Parathyroid adenoma (tissue), 2 donors: Measurements from ENCODE around the gene TOX3.

Source experiments
- H2AFZ ChIP-seq: fragments of 300-600 bp; sonication (generic); one replicate; pipeline ENCODE4 v1.7.0; 2017; ENCODE audit warnings: antibody characterized with exemption, mild to moderate bottlenecking
- H3K27ac ChIP-seq: fragments of 300-600 bp; sonication (generic); one replicate; pipeline ENCODE4 v1.7.0; 2017
- H3K27me3 ChIP-seq: fragments of 300-600 bp; sonication (generic); one replicate; pipeline ENCODE4 v1.7.0; 2017; ENCODE audit warnings: low read length; ENCODE audit not compliant: control insufficient read depth, insufficient read depth
- H3K36me3 ChIP-seq: fragments of 300-600 bp; sonication (generic); one replicate; pipeline ENCODE4 v1.7.0; 2017; ENCODE audit warnings: low read length; ENCODE audit not compliant: control insufficient read depth, insufficient read depth
- H3K4me1 ChIP-seq: fragments of 300-600 bp; sonication (generic); one replicate; pipeline ENCODE4 v1.7.0; 2017; ENCODE audit warnings: control low read depth
- H3K4me2 ChIP-seq: fragments of 300-600 bp; sonication (generic); one replicate; pipeline ENCODE4 v1.7.0; 2017; ENCODE audit warnings: low read length
- H3K4me3 ChIP-seq: fragments of 300-600 bp; sonication (generic); one replicate; pipeline ENCODE4 v1.7.0; 2017; ENCODE audit warnings: low read depth, low read length
- H3K79me2 ChIP-seq: fragments of 300-600 bp; sonication (generic); one replicate; pipeline ENCODE4 v1.7.0; 2017; ENCODE audit warnings: control low read depth
- H3K9ac ChIP-seq: fragments of 300-600 bp; sonication (generic); one replicate; pipeline ENCODE4 v1.7.0; 2017; ENCODE audit warnings: mild to moderate bottlenecking
- H3K9me3 ChIP-seq: fragments of 300-600 bp; sonication (generic); one replicate; pipeline ENCODE4 v1.7.0; 2017; ENCODE audit warnings: low read length; ENCODE audit not compliant: control insufficient read depth
- CTCF ChIP-seq: fragments of 300-600 bp; sonication (generic); IDR thresholded peaks from one replicate; pipeline ENCODE4 v1.7.0; 2017; ENCODE audit warnings: antibody characterized with exemption, mild to moderate bottlenecking
- donor health status: primary hyperparathyroidism.

Gene TOX3

GRCh38 chr16:52411011-52411410, 135.9 kb downstream of the TOX3 start:
- H3K27me3 ChIP-seq: no peaks in the 10 kb centered on the region
- no peak overlapping the region for H3K4me3 ChIP-seq
- H3K79me2 ChIP-seq: no peaks in the 10 kb centered on the region
- H2AFZ ChIP-seq: no peak overlapping the region
- H3K9ac ChIP-seq: no peak overlapping the region
- H3K27ac ChIP-seq: no peak overlapping the region
- H3K4me2 ChIP-seq: no peak overlapping the region
- H3K4me1 ChIP-seq: no peaks in the 10 kb centered on the region
- no peaks in the 10 kb centered on the region for H3K36me3 ChIP-seq
- H3K9me3 ChIP-seq: no peaks in the 10 kb centered on the region
- TF ChIP-seq CTCF: no peak

DNA sequence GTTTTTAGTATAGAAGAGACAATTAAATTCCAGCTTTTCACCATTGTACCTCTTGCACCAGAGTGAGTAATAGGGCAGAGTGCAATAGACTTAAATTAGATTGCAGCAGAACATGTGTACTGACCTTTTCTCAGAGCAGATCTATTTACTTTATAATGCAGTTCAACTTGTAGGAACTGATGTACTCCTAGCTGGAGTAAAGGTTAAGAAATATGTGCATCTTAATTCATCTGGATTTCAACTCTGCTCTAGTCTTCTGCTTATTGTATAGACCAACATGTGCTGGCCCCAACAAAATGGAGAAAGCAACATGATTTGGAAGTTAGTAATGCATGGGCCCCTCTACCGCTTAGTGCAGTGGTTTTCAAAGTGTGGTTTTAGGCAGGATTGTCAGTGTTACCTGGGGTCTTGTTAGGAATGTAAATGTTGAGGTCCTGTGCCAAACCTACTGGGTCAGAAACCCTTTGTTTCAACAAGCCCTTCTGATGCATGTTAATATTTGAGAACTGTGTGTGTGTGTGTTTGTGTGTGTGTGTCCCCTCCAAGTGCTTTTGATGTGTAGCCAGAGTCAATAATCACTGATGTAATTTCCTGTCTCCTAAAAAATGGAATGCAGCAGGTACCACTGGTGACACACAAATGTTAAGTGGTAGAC, 138.6 kb downstream of the TOX3 start:
- H3K27me3 ChIP-seq: no peaks in the 10 kb centered on the region
- no peaks in the 10 kb centered on the region for H3K9me3 ChIP-seq
- no peak overlapping the region for H3K4me3 ChIP-seq
- no peaks in the 10 kb centered on the region for H3K79me2 ChIP-seq
- H3K4me1 ChIP-seq: no peaks in the 10 kb centered on the region
- H2AFZ ChIP-seq: no peak overlapping the region
- H3K9ac ChIP-seq: no peak overlapping the region
- H3K4me2 ChIP-seq: no peak overlapping the region
- no peaks in the 10 kb centered on the region for H3K36me3 ChIP-seq
- no peak for TF ChIP-seq CTCF
- no peak overlapping the region for H3K27ac ChIP-seq

DNA sequence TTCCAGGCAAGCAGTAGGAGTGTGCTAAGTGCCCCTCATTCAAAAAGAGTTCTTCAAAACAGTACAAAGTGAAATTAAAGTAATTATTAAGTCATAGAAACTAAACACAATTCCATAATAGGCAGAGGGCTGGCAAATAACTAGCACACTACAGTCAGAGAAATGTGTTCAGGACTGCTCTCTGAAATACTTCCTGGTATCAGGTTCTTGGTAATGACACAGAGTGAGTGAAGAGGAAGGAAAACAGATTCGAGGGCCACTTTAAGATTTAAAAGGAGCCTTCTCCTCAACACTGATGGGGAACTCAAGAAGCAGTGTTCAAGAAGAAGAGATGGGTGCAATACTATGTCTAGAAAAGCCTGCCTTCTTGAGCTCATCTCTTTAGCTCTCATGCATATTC, 139.2 kb downstream of the TOX3 start:
- Histone ChIP-seq H3K27ac (no peak overlapping the region), H3K4me1 (no peaks in the 10 kb centered on the region), H3K4me3 (no peak overlapping the region), H3K27me3 (no peaks in the 10 kb centered on the region), H3K79me2 (no peaks in the 10 kb centered on the region), H2AFZ (no peak overlapping the region), H3K4me2 (no peak overlapping the region), H3K9me3 (no peaks in the 10 kb centered on the region), H3K36me3 (no peaks in the 10 kb centered on the region), H3K9ac (no peak overlapping the region)
- TF ChIP-seq CTCF: no peak

DNA sequence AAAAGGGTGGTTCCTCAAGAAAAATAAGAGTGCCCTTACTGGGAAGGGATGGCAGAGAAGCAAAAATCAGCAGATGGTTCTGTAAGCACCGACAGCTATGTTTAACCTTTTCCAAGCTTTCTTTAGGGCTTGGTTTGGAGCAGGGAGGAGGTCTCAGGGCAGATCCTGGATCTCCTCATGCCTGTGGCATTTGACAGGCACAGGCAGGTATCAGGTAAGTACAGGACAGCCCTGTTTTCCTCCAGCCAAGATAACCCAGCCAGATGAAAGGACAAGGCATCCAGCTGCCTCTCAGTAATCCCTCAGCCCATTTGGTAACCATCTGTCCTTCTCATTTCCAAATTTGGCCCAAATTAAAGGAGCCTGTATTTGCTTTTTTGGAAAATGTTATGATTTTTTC, 141.5 kb downstream of the TOX3 start:
- H3K79me2 ChIP-seq: no peaks in the 10 kb centered on the region
- no peaks in the 10 kb centered on the region for H3K9me3 ChIP-seq
- H3K4me3 ChIP-seq: no peak overlapping the region
- no peak overlapping the region for H3K9ac ChIP-seq
- no peak overlapping the region for H2AFZ ChIP-seq
- no peaks in the 10 kb centered on the region for H3K27me3 ChIP-seq
- H3K36me3 ChIP-seq: no peaks in the 10 kb centered on the region
- no peak overlapping the region for H3K27ac ChIP-seq
- TF ChIP-seq CTCF: no peak
- H3K4me1 ChIP-seq: no peaks in the 10 kb centered on the region
- H3K4me2 ChIP-seq: no peak overlapping the region

- Histone ChIP-seq H3K9ac (no peak overlapping the region), H3K4me3 (no peak overlapping the region), H3K4me1 (no peaks in the 10 kb centered on the region), H3K27me3 (no peaks in the 10 kb centered on the region), H3K4me2 (no peak overlapping the region), H3K79me2 (no peaks in the 10 kb centered on the region), H2AFZ (no peak overlapping the region), H3K27ac (no peak overlapping the region), H3K9me3 (no peaks in the 10 kb centered on the region), H3K36me3 (no peaks in the 10 kb centered on the region)
- no peak for TF ChIP-seq CTCF
These were observed 142.4 kb downstream of the TOX3 start for GRCh38 chr16:52404546-52404945.
